IMR-90 (cell line): ENCODE results near the gene RPTOR. TPM values are rescaled to one million over a fixed set of nuclear protein-coding genes. Genes with fewer than 3 reads are reported as not detected.
A peak's percentile ranks its signal among the peaks of the same experiment; 100 is the strongest.

Experiments used
- ATAC-seq: fragments of 200-7000 bp; cut with Tn5 transposase; 2 replicates; pipeline ENCODE4 v1.9.1; 2020; ENCODE audit warnings: low read depth, mild to moderate bottlenecking, moderate library complexity
- BruUV-seq: library from RNA; stranded (reverse); fragments of 400-500 nt; replicated peaks from 2 replicates; lab custom pipeline; 2021; lab: Mats Ljungman, UMichigan
- CTCF ChIA-PET: fragments of 300-600 bp; formaldehyde crosslinking; extraction: SDS; loops from one replicate; lab custom pipeline; 2021; ENCODE audit warnings: antibody characterized with exemption; lab: Yijun Ruan, JAX
- POLR2A ChIA-PET: fragments of 300-600 bp; sonication (Branson Sonifier 250); formaldehyde crosslinking; loops from one replicate; lab custom pipeline; 2022; ENCODE audit warnings: antibody characterized with exemption; ENCODE audit not compliant: unreplicated experiment; lab: Charles Lee
- DNase-seq: peaks from one replicate; pipeline ENCODE4 v3.0.0; 2013
- H2AFZ ChIP-seq: replicated peaks from 2 replicates; pipeline ENCODE3; 2013; ENCODE audit warnings: low read length, mild to moderate bottlenecking; ENCODE audit not compliant: poor library complexity
- H2AK5ac ChIP-seq: 2 replicates; pipeline ENCODE4 v1.6.1; 2013; ENCODE audit warnings: low read depth, low read length, inconsistent platforms
- H2AK9ac ChIP-seq: replicated peaks from 2 replicates; pipeline ENCODE3; 2013; ENCODE audit warnings: mild to moderate bottlenecking, low read depth, low read length, moderate library complexity; ENCODE audit not compliant: poor library complexity
- H2BK120ac ChIP-seq: 2 replicates; pipeline ENCODE4 v1.6.1; 2013; ENCODE audit warnings: low read depth, low read length, inconsistent platforms
- H2BK15ac ChIP-seq: 3 replicates; pipeline ENCODE4 v1.6.1; 2013; ENCODE audit warnings: low read depth, low read length, inconsistent platforms
- H2BK20ac ChIP-seq: 2 replicates; pipeline ENCODE4 v1.6.1; 2013; ENCODE audit warnings: low read depth, mild to moderate bottlenecking, inconsistent platforms, low read length, moderate library complexity
- H2BK5ac ChIP-seq: 2 replicates; pipeline ENCODE4 v1.6.1; 2013; ENCODE audit warnings: mild to moderate bottlenecking, low read depth, low read length, inconsistent platforms; ENCODE audit not compliant: poor library complexity, severe bottlenecking
- H3K14ac ChIP-seq: replicated peaks from 2 replicates; pipeline ENCODE4 v1.6.1; 2013; ENCODE audit warnings: low read depth, low read length, inconsistent platforms
- H3K18ac ChIP-seq: 2 replicates; pipeline ENCODE4 v1.6.1; 2013; ENCODE audit warnings: low read depth, low read length, control low read depth
- H3K23ac ChIP-seq: 2 replicates; pipeline ENCODE4 v1.6.1; 2013; ENCODE audit warnings: low read depth, low read length, inconsistent platforms
- H3K27ac ChIP-seq: 2 replicates; pipeline ENCODE4 v1.5.1; 2013; ENCODE audit warnings: mild to moderate bottlenecking, control low read depth, low read length; ENCODE audit not compliant: insufficient read depth
- H3K27me3 ChIP-seq: 2 replicates; pipeline ENCODE4 v1.6.1; 2013; ENCODE audit warnings: low read length; ENCODE audit not compliant: control insufficient read depth, insufficient read depth
- H3K36me3 ChIP-seq: 2 replicates; pipeline ENCODE4 v1.6.1; 2013; ENCODE audit warnings: low read length, mixed read lengths; ENCODE audit not compliant: control insufficient read depth, insufficient read depth
- H3K4ac ChIP-seq: 2 replicates; pipeline ENCODE4 v1.6.1; 2013; ENCODE audit warnings: low read depth, low read length, inconsistent platforms
- H3K4me1 ChIP-seq: 2 replicates; pipeline ENCODE4 v1.6.1; 2013; ENCODE audit warnings: low read length, mixed read lengths; ENCODE audit not compliant: control insufficient read depth, insufficient read depth
- H3K4me2 ChIP-seq: 2 replicates; pipeline ENCODE4 v1.6.1; 2013; ENCODE audit warnings: low read depth, mild to moderate bottlenecking, control low read depth, low read length, moderate library complexity
- H3K4me3 ChIP-seq: 2 replicates; pipeline ENCODE4 v1.5.1; 2013; ENCODE audit warnings: low read depth, mild to moderate bottlenecking, control low read depth, low read length, moderate library complexity; ENCODE audit not compliant: insufficient read depth
- H3K56ac ChIP-seq: 2 replicates; pipeline ENCODE4 v1.6.1; 2013; ENCODE audit warnings: low read length, inconsistent platforms; ENCODE audit not compliant: insufficient read depth; ENCODE audit errors: extremely low read depth
- H3K79me1 ChIP-seq, 2 experiments: 2 replicates each; pipeline ENCODE4 v1.6.1; 2013; ENCODE audit warnings: low read length in 2 of 2, inconsistent platforms in 1 of 2, low read depth in 1 of 2
- H3K9ac ChIP-seq: 2 replicates; pipeline ENCODE4 v1.6.1; 2013; ENCODE audit warnings: low read depth, low read length, control low read depth
- H3K9me1 ChIP-seq: 2 replicates; pipeline ENCODE4 v1.6.1; 2013; ENCODE audit warnings: low read length, inconsistent platforms; ENCODE audit not compliant: insufficient read depth
- H3K9me3 ChIP-seq: 2 replicates; pipeline ENCODE4 v1.6.1; 2013; ENCODE audit warnings: low read length; ENCODE audit not compliant: control insufficient read depth, insufficient read depth
- H4K20me1 ChIP-seq: 2 replicates; pipeline ENCODE4 v1.6.1; 2013; ENCODE audit warnings: low read length, inconsistent platforms; ENCODE audit not compliant: insufficient read depth
- H4K5ac ChIP-seq: 2 replicates; pipeline ENCODE4 v1.6.1; 2013; ENCODE audit warnings: mild to moderate bottlenecking, low read depth, low read length, control low read depth
- H4K8ac ChIP-seq, 2 experiments: 2 replicates each; pipeline ENCODE4 v1.6.1; 2013; ENCODE audit warnings: low read depth in 2 of 2, low read length in 2 of 2, control low read depth in 1 of 2, inconsistent platforms in 1 of 2
- H4K91ac ChIP-seq: 2 replicates; pipeline ENCODE4 v1.6.1; 2013; ENCODE audit warnings: low read depth, low read length, inconsistent platforms; ENCODE audit not compliant: insufficient read depth
- CEBPB ChIP-seq: IDR thresholded peaks from 2 replicates; pipeline ENCODE4 v1.6.1; 2012; ENCODE audit warnings: low read depth, low read length, improper control_type of control experiment
- CHD1 ChIP-seq: IDR thresholded peaks from 2 replicates; pipeline ENCODE4 v1.6.1; 2012; ENCODE audit warnings: low read depth, low read length, improper control_type of control experiment
- CTCF ChIP-seq: conservative IDR thresholded peaks from 2 replicates; pipeline ENCODE4 v1.5.1; 2012; ENCODE audit warnings: mild to moderate bottlenecking, low read depth, low read length, improper control_type of control experiment
- MAZ ChIP-seq: IDR thresholded peaks from 2 replicates; pipeline ENCODE4 v1.6.1; 2012; ENCODE audit warnings: low read depth, mild to moderate bottlenecking, low read length, improper control_type of control experiment, moderate library complexity, borderline replicate concordance
- MXI1 ChIP-seq: IDR thresholded peaks from 2 replicates; pipeline ENCODE4 v1.6.1; 2012; ENCODE audit warnings: low read depth, mild to moderate bottlenecking, low read length, moderate library complexity, borderline replicate concordance
- NFE2L2 ChIP-seq: fragments of 150-350 bp; IDR thresholded peaks from 2 replicates; pipeline ENCODE4 v1.6.1; 2016; ENCODE audit warnings: low read depth, mild to moderate bottlenecking, low read length
- POLR2A ChIP-seq: IDR thresholded peaks from 2 replicates; pipeline ENCODE4 v1.6.1; 2012; ENCODE audit warnings: mild to moderate bottlenecking, low read depth, low read length
- RCOR1 ChIP-seq: IDR thresholded peaks from 2 replicates; pipeline ENCODE4 v1.6.1; 2012; ENCODE audit warnings: mild to moderate bottlenecking, low read length, improper control_type of control experiment; ENCODE audit not compliant: insufficient replicate concordance
- RFX5 ChIP-seq: IDR thresholded peaks from 2 replicates; pipeline ENCODE4 v1.8.0; 2012; ENCODE audit warnings: low read depth, mild to moderate bottlenecking, low read length, moderate library complexity
- SMC3 ChIP-seq: fragments of 150-350 bp; IDR thresholded peaks from 2 replicates; pipeline ENCODE4 v1.6.1; 2016; ENCODE audit warnings: low read depth, mild to moderate bottlenecking, antibody characterized with exemption, low read length, moderate library complexity
- WGBS, 2 experiments: methylation state at CpG; one replicate each; pipeline versions ENCODE4 v1.1.5 to v1.1.7; 2013; ENCODE audit warnings: missing lambda C conversion rate in 2 of 2; ENCODE audit not compliant: insufficient read length in 1 of 2; ENCODE audit errors: extremely low coverage in 2 of 2; 5-methylcytosine and 5-hydroxymethylcytosine counted together
- dilution Hi-C: fragments of 300-500 bp; cut with HindIII; formaldehyde crosslinking; loops from one replicate; pipeline ENCODE4 v1.14.3; 2018; ENCODE audit warnings: low sequenced_read_pairs; ENCODE audit not compliant: unreplicated experiment
- in situ Hi-C: fragments of 300-500 bp; cut with MboI; formaldehyde crosslinking; loops from 3 replicates; pipeline ENCODE4 v1.14.3; 2019; ENCODE audit warnings: low sequenced_read_pairs, inconsistent platforms, mixed read lengths
- intact Hi-C: fragments of 100-400 bp; cut with micrococcal nuclease; formaldehyde crosslinking; loops from 2 replicates; pipeline ENCODE4 v1.10.0; 2022
- polyA plus RNA-seq, 3 experiments: library from polyadenylated mRNA; depleted of rRNA; stranded (reverse); fragments of >200 nt; gene quantifications; 2 replicates each; pipeline ENCODE4 v1.2.3, GENCODE V29; 2012; ENCODE audit warnings: low replicate concordance in 1 of 3
- total RNA-seq: library from RNA; depleted of rRNA; stranded (reverse); fragments of >200 nt; gene quantifications from 2 replicates; pipeline ENCODE4 v1.2.3, GENCODE V29; 2012
- TF ChIP-seq, protein P1 (sequence below): fragments of 150-350 bp; IDR thresholded peaks from 2 replicates; pipeline ENCODE4 v1.6.1; 2017; ENCODE audit warnings: mild to moderate bottlenecking, antibody characterized with exemption, low read length, low read depth

The RPTOR gene
- total and polyA plus RNA-seq, 2 of the 4 experiments (the other 2 are of a cell fraction): 10.8 to 14.7 TPM

GRCh38 chr17:80992948-80993624, 448.4 kb downstream of the RPTOR start:
- Histone ChIP-seq H4K8ac (no peak overlapping the region), H4K91ac (no peak overlapping the region), H3K36me3 (peaks cover 28% of the 10 kb centered on the region), H3K9me1 (no peaks in the 10 kb centered on the region), H3K27me3 (no peaks in the 10 kb centered on the region), H3K79me1 (peaks cover 14 to 26% of the 10 kb centered on the region in 2 experiments; a peak in 3 of 4 replicates), H4K5ac (no peak overlapping the region), H3K4me3 (peak overlapping the region; percentile 87), H2BK5ac (no peak overlapping the region), H2BK15ac (no peak overlapping the region), H2BK120ac (no peak overlapping the region), H3K23ac (peak overlapping the region; percentile 78; the same call in 1 of the 2 replicates), H3K18ac (no peak overlapping the region), H3K4ac (no peak overlapping the region), H2AK5ac (no peak overlapping the region), H3K56ac (no peak overlapping the region), H2AFZ (peak overlapping the region; percentile 39), H3K4me1 (peaks cover 5% of the 10 kb centered on the region), H3K9ac (peak overlapping the region; percentile 72; the same call in 1 of the 2 replicates), H3K4me2 (peak overlapping the region; percentile 94), H3K9me3 (no peaks in the 10 kb centered on the region), H2AK9ac (peak overlapping the region; percentile 65), H4K20me1 (no peaks in the 10 kb centered on the region; the same call in 1 of the 2 replicates), H3K14ac (no peak overlapping the region), H3K27ac (no peak overlapping the region), H2BK20ac (no peak overlapping the region)
- ChIA-PET POLR2A (no interaction called here), CTCF (no interaction called here)
- in situ Hi-C loops (no loop called here), dilution Hi-C loops (no loop called here), intact Hi-C loops (no loop called here)
- ATAC-seq (no peak), DNase-seq (no peak)
- 58% methylated on average over 6 of the region's 18 CpGs; no CpG with 5 or more reads in 1 of the 2 experiments for WGBS, 2 experiments
- TF ChIP-seq RCOR1: no peak
- TF ChIP-seq NFE2L2: no peak
- no peak for TF ChIP-seq CEBPB
- TF ChIP-seq SMC3: no peak
- TF ChIP-seq MAZ: no peak
- no peak for TF ChIP-seq MXI1
- TF ChIP-seq CTCF: no peak
- no peak for TF ChIP-seq RFX5
- no peak for TF ChIP-seq POLR2A
- TF ChIP-seq, protein P1, sequence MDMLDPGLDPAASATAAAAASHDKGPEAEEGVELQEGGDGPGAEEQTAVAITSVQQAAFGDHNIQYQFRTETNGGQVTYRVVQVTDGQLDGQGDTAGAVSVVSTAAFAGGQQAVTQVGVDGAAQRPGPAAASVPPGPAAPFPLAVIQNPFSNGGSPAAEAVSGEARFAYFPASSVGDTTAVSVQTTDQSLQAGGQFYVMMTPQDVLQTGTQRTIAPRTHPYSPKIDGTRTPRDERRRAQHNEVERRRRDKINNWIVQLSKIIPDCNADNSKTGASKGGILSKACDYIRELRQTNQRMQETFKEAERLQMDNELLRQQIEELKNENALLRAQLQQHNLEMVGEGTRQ: no peak
- no peak for TF ChIP-seq CHD1
- no TSS peak for BruUV-seq
